NCI-H146 (cell line): Measurements from ENCODE around the gene FAM177B.

Experiments used
- DNase-seq: peaks from one replicate; lab custom pipeline; 2025; lab: John Stamatoyannopoulos, UW

FAM177B gene

GRCh38 chr1:222787729-222788128, 50.7 kb downstream of the FAM177B start:
- DNase-seq, result no peak

GRCh38 chr1:222788402-222789156, 51.6 kb downstream of the FAM177B start:
- DNase-seq, result no peak

- no peak for DNase-seq
These were observed 53.1 kb downstream of the FAM177B start for GRCh38 chr1:222790115-222790514.

GRCh38 chr1:222790520-222790919, 53.5 kb downstream of the FAM177B start:
- DNase-seq, result no peak

GRCh38 chr1:222791006-222791710, 54.2 kb downstream of the FAM177B start:
- DNase-seq, result no peak

GRCh38 chr1:222792744-222793143, 55.7 kb downstream of the FAM177B start:
- peak; percentile 5 for DNase-seq

GRCh38 chr1:222794656-222795474, 57.9 kb downstream of the FAM177B start:
- peak; percentile 11 for DNase-seq

GRCh38 chr1:222798116-222798515, 61.1 kb downstream of the FAM177B start:
- no peak for DNase-seq

- DNase-seq, result no peak
These were observed 62.0 kb downstream of the FAM177B start for GRCh38 chr1:222798975-222799374.
